Activated CD8-positive, alpha-beta memory T cell treated with anti-CD3 and anti-CD28 coated beads, Interleukin-2, amount 50 U/mL, for 4 hours (primary cell): ENCODE results near the gene PIGN.

Experiments
- DNase-seq: peaks from one replicate; pipeline ENCODE4 v3.0.0-alpha.2; 2020

The PIGN gene

GRCh38 chr18:62102221-62102620 is 84.6 kb downstream of the PIGN start:
- no peak for DNase-seq

DNA sequence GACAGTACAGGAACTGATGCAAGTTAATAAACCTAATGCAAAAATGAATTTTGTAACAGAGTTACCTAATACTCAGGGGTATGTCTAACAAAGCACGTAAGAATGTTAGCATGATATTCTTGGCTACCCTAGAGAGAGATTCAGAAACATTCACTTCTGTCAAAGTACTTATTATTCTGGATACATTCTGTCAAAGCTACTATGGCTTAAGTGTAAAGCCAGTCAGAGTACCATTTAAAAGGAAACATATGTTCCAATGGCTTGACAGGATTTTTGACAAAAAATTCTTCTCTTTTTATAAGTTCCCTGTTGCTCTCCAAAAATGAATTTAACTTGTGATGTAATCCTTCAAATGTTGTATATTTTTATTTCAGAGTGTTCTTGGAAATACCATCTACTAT is 85.5 kb downstream of the PIGN start:
- no peak for DNase-seq

GRCh38 chr18:62098960-62099359 is 87.9 kb downstream of the PIGN start:
- no peak for DNase-seq

- DNase-seq, result no peak
Observed at GRCh38 chr18:62097698-62098097, 89.2 kb downstream of the PIGN start.

- no peak for DNase-seq
Observed at GRCh38 chr18:62091487-62092120, 95.3 kb downstream of the PIGN start.

- no peak for DNase-seq
Observed at GRCh38 chr18:62089174-62089573, 97.7 kb downstream of the PIGN start.

- no peak for DNase-seq
Observed at GRCh38 chr18:62088156-62088555, 98.7 kb downstream of the PIGN start.

GRCh38 chr18:62085756-62086155 is 101.1 kb downstream of the PIGN start:
- no peak for DNase-seq

- no peak for DNase-seq
Observed at GRCh38 chr18:62081761-62082294, 105.0 kb downstream of the PIGN start.

- DNase-seq, result no peak
Observed at GRCh38 chr18:62081248-62081647, 105.6 kb downstream of the PIGN start.

- DNase-seq, result no peak
Observed at GRCh38 chr18:62080172-62080900, 106.5 kb downstream of the PIGN start.

- DNase-seq, result no peak
Observed at GRCh38 chr18:62073461-62074281, 113.2 kb downstream of the PIGN start.

DNA sequence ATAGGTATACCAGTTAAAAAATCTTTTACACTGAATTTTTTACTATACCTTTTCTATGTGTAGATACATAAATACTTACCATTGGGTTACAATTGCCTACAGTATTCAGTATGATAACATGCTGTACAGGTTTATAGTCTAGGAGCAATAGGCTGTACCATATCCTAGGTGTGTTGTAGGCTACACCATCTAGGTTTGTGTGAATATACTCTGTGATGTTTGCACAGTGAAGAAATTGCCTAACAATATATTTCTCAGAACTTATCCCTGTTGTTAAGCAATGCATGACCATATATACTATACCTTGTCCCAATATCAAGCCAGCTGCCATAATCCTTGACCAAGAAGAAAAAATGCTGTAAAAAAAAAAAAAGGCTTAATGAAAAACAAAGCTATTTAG is 114.5 kb downstream of the PIGN start:
- no peak for DNase-seq

DNA sequence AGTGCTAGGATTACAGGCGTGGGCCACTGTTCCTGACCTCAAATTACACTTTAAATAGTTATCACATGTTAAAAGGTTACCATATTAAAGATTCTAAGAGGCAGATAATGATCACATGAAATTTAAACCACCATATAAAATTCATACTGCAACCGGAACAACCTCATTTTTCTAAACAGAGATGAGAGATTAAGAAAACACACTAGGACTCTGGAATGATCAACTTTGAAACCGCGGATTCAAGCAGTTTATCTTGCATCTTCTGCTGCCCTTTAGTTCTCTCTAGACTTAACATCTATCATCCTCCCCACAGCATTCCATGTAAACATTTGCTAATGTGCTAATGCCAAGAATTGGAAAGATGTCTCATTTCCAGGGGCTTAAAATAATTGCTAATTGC is 115.8 kb downstream of the PIGN start:
- DNase-seq, result no peak

- DNase-seq, result no peak
Observed at GRCh38 chr18:62070302-62070701, 116.6 kb downstream of the PIGN start.

DNA sequence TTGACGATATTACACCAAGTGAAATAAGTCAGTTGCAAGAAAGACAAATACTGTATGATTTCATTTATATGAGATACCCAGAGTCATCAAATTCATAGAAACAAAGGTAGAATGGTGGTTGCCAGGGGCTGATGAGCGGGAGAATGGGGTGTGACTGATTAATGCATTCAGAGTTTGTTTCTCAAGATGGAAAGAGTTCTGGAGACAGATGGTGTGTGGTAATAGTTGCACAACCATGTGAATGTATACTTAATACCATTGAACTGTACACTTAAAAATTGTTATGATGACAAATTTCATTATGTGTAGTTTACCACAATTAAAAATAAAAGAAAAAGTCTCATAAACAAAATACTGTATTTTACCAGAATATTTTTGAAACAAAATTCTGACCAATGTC is 117.3 kb downstream of the PIGN start:
- no peak for DNase-seq

DNA sequence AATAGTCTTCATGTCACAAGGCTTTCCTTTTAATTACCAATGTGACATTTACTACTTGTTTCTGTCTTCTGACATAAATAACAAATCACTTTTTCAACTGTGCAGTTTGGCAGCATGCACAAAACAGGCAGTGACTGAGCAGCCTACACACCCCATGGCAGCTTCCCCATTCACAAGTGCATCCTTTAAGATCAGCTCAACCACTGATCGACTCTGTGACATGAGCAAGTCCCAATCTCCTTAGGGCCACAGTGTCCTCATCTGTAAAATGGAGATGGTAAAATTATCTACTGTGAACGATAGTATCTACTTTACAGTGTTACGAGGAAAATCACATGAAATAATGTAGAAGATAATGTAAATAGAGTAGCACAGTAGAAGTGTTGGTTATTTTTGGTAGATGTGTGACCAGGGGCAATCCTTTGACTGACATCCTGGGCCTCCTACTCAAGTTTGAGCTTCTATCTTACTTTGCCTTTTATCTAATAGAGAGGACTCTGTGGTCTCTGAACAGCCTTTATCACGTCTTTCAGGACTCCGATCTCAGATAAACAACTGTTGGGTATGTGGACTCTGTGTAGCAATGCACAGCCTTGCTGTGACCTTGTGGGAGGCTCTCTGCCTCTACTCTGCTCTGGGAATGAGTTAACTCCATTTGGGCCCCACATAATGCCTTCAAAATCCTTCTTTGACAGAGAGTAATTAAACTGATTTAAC is 120.6 kb downstream of the PIGN start:
- DNase-seq, result no peak

DNA sequence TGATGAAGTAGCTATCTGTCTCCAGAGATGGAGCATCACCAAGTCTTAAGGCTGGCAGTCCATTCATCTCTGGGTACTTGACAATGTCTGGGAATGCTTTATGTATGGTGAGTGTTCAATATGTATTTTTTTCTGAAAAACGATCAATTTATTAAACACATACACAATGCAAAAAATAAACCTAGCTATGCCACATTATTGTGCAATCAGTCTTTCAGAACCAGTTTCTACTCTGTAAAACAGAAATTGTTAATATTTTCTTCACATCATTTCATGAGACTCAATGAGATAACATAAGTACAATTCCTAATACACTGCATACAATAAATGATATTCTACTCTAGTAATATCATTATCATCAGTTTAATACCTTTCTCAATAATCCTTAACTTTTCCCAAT is 122.5 kb downstream of the PIGN start:
- no peak for DNase-seq

GRCh38 chr18:62061821-62062478 is 124.9 kb downstream of the PIGN start:
- no peak for DNase-seq

DNA sequence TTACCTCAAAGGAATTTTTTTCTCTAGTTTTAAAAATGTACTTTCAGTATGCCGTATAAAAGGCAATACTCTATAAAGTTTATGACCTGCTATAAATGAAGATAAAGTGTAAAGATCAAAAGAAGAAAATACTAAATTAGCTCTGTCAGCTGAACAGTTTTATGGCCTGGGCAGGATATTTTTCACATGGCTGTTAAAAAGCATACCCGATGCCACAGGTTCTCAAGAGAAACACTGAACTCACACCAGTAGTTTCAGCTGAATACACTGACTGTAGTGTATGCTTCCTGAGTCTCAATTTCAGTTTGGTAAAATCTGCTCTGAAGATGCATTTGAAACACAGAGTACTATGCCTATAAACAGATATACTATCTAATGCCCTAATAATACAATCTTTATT is 126.0 kb downstream of the PIGN start:
- no peak for DNase-seq

DNA sequence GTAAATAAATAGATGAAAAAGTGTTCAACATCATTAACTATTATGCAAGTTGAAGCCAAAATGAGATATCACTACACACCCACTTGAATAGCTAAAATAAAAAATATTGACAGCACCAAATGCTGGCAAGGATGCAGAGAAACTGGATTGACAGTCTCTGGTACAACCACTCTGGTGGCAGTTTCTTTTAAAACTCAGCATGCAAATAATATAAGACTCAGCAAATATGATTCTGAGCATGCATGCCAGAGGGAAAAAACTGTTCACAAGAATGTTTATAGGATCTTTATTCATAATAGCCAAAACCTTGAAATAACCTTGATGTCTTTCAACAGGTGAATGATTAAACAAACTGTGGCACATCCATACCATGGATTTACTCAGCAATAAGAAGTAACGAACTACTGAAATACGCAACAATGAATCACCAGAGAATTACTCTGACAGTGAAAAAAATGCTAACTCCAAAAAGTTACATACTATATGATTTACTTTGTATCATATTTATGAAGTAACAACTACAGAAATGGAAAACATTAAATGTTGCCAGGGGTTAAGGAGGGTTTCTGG is 131.8 kb downstream of the PIGN start:
- DNase-seq, result no peak

GRCh38 chr18:62048279-62048678 is 138.6 kb downstream of the PIGN start:
- DNase-seq, result no peak
